Measurements from ENCODE around the gene VPS25.
"Not testable (repeated sequence)": the region's sequence is repeated elsewhere in the genome, so short reads cannot be mapped to it uniquely, and the experiment has no call there.

The VPS25 gene

GRCh38 chr17:42773290-42774035 is at the start of gene VPS25:
TSS of gene VPS25 (plus strand) at chr17:42773449. CDS start at chr17:42773476, 27 bp downstream.
- DNase-seq, result peak; percentile 65

- DNase-seq, result no peak
Observed at GRCh38 chr17:42723636-42724035, 49.6 kb upstream of the VPS25 start.

DNA sequence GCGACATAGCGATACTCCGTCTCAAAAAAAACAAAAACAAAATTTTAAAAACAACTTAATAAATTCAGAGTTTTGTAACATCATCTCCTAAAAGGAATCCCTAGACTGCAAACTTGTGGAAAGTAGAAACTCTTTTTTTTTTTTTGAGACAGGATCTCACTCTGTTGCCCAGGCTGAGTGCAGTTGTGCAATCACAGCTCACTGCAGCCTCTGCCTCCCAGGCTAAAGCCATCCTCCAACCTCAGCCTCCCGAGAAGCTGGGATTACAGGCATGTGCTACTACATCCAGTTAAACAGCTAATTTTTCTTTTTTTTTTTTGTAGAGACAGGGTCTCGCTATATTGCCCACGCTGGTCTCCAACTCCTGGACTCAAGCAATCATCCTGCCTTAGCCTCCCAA is 48.1 kb upstream of the VPS25 start:
- DNase-seq, result no peak

DNA sequence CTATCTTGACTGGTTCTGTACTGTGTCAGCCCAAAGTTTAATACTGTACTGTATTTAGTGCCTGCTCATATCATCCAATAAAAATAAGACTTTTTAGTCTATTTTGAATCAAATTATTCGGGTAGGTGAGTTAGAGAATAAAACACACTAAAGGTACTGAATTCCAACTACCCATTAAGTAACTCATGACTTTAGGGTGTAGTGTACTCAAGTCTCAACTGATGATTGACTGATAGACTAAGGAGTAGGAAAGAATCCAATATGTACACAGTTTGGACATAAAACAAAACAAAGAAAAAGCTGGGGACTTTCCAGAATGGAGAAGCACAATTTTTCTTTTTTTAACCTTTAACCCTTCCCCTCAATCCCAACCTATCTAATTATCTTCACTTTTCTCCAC is 32.5 kb upstream of the VPS25 start:
- no peak for DNase-seq

GRCh38 chr17:42742916-42743315 is 30.3 kb upstream of the VPS25 start:
- not testable (repeated sequence) for DNase-seq

GRCh38 chr17:42743595-42744282 is 29.5 kb upstream of the VPS25 start:
- DNase-seq, result no peak

DNA sequence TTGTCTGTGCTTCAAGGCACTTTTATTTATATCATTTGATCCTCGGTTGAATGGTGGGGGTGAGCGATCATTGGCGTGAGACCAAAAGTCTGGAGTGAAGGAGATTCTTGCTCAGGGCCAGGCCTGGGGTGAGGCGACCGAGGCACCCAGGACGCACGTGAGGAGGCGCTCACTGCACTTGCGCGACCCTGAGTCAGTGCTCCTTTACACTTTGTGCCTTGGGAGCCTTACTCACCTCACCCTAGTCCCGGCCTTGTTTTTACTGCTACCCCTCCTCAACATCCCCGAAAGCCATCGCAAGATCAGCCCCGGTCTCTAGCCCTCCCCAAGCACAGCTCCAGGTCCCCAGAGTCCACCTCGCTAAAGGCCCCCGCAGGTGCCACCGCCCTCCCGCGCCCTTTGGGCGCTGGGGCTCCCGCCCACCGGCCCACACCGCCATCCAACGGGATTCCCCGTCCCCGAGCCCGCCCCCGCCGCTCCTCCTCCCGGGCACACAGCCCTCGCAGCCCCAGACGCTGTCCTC is 28.9 kb upstream of the VPS25 start:
- no peak for DNase-seq

- DNase-seq, result peak; percentile 95
Observed at GRCh38 chr17:42744806-42745617, 28.2 kb upstream of the VPS25 start, which contains the start of gene EZH1. TSS of gene EZH1 (minus strand) at chr17:42745040. CDS start at chr17:42728941, 16,099 bp downstream.

- DNase-seq, result no peak
Observed at GRCh38 chr17:42748202-42748907, 24.9 kb upstream of the VPS25 start.

DNA sequence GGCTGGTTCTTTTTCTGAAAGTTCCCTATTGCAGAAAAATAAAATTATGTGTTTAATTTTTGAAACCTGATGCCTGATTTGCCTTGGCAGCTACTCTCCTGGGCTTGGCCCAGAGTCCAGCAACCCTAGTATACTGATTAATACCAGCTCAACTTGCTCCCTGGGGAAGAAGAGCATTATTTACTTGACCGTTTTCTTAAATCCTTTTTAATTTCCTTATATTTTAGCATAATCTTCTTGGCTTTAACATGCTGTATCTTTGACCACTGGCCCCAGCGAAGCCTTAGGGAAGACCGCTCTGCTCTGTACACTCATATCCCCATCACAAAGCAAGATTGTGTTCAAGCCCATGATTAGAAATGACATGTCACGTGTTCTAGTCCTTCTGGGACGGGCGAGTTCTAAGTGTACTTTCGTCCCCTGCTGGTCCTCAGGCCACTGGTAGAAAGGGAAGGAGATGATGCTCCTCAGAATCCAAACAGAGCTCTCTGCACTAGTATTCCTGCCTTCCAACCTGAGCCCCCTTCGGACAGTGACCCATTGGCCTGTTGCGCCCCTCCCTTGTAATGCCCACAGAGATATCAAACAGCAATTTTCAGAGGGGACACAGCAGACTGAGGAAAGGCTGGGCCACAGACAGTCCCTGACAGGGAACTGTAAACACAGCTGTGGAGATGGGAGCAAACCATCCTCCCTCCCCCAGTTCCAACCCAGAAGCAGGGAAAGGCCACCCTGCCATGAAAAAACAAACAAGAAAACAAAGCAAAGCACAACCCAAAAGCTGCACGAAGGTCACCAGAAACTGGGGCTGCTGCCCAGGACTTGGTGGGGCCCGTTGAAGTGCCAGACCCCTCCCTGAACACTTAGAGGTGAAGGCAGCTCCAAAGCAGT is 24.1 kb upstream of the VPS25 start:
- DNase-seq, result no peak

DNA sequence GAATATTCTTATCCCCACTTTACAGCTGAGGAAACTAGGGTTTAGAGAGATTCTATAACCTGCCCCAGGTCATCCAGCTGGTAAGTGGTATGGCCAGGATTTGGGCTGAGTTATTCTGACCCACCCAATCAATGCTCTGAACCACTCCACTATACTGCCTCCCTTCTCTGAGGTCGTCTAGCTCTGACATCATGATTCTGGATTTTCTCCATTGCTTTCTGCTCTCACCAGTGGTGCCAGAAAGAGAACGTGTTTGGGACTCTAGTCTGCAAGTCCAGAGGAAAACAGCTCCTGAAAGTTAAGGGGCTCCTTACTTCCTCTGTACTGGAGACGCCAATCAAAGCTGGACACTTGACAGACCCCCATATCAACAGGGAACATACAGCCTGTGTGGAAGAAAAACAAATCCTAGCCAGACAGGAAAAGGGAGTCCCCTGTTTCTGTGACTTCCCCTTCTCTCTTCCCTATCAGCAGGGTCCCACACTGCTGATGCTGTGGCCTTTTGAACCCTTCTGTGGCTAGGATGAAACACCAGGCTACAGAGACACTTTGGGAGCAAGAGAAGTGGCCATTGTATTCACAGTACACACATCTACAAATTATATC is 22.4 kb upstream of the VPS25 start:
- DNase-seq, result no peak

GRCh38 chr17:42751628-42752027 is 21.6 kb upstream of the VPS25 start:
- DNase-seq, result no peak

- DNase-seq, result peak; percentile 10
Observed at GRCh38 chr17:42754782-42755181, 18.5 kb upstream of the VPS25 start.

DNA sequence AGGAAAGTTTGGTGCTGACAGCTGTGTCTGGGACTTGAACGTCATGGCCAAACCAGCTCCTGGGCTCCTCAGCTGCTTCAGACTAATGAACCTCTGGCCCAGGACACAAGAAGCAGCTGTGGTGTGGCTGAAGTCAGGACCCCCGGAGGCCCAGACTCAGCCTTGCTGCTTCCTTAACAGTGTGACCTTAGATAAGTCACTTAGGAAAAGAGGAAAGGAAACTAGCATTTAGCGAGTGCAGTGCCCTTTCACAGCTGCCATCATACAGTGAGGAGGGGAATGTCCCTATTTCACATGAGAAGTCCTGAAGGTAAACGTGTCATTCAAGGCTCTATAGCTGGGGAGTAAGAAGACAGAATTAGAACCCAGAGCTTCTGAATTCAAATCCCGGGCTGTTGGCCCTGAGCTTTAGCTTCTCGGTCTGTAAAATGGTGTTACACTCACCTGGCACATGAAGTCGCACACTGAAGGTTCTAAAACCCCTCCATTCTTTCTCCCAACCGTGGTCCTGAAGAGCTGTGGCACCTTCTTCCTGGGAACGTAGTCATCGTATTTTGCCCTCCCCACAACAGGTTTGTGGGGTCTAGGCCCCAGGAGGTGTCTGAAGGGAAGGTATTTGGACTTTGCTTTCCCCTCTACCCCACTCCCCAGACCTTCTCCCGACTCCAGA is 13.1 kb upstream of the VPS25 start:
- DNase-seq, result no peak

DNA sequence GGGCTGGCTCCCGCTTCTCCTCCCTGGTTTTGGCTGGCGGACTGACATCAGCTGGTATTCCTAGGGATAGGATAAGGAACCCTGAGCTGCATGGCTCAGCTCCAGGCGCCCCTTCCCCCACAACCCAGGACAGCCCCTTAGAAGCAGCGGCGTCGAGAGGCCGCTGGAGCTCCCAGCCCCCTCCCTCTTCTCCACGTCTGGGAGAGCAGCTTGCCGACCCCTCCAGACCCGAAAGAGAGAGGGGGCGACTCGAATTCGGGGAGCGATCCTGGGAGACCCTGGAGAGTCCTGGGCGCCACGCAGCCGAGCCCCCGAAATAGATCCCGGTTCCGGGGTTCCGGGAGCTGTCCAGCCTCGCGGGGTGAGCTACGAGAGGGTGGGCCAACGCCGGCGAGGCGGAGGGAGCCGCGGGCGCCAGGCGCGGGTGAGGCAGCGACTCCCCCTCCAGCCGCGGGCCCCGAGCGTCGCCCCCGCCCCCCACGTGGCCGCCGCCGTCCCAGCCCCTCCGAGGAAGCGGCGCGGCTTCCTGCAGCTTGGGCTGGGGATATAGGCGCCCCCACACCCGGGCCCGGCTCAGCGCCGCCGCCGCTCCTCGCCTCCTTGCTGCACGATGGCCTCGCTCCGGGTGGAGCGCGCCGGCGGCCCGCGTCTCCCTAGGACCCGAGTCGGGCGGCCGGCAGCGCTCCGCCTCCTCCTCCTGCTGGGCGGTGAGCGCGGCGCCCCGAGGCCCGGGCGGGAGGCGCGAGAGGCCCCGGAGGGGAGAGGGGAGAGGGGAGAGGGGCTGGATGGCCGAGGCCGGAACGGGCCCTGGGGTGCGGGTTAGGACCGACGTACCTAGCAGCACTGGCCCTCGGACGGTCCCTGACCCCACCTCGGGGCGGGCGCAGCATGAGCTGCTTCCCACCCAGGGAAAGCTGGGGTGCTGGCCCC is 12.3 kb upstream of the VPS25 start, which contains the start of gene RAMP2:
Gene RAMP2, plus strand, starts transcription at position 576 of the 930 bp plus-strand sequence. Its CDS starts 35 bp downstream, at position 611.
- no peak for DNase-seq

DNA sequence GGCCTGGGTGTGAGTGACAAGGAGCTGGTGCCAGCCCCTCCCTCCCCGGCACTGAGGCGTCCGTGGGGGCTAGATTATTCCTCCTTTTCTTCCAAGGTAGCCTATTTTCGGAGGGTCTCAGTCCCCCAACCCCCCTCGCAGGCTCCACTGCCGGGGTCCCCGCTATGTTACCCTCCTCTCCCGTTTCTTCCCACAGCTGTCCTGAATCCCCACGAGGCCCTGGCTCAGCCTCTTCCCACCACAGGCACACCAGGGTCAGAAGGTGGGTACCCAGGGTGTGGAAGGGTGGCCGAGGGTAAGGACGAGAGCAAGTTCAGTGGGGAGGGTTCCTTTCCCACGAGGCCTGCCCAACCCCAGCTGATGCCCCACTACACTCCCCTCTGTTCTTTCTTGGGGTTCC is 11.6 kb upstream of the VPS25 start:
- no peak for DNase-seq

DNA sequence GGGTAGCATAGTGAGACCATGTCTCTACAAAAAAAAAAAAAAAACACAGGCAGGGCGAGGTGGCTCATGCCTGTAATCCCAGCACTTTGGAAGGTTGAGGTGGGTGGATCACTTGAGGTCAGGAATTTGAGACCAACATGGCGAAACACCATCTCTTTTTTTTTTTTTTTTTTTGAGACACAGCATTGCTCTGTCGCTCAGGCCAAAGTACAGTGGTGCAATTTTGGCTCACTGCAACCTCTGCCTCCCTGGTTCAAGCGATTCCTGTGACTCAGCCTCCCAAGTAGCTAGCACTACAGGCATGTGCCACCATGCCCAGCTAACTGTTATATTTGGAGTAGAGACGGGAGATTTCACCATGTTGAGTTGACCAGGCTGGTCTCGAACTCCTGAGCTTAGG is 7.1 kb upstream of the VPS25 start:
- DNase-seq, result no peak

DNA sequence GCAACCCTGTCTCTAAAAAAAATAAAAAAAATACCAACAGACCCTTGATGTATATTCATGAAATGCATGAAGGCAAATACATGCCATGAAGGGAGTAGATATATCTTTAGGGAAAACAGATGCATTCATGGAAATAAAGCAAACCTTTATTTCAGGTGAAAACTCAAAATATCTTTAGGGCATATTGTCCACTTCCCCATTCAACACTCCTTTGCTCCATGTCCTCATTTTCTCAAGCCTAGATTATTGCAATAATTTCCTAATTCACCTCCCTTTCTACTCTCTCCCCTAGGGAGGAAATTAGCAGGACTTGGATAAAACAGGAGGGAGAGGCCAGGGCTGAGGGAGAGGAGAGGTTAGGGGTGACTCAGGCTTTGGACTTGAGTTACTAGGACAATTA is 5.7 kb upstream of the VPS25 start:
- no peak for DNase-seq

GRCh38 chr17:42768006-42768405 is 5.2 kb upstream of the VPS25 start:
- not testable (repeated sequence) for DNase-seq
